ENCODE data around the gene SPIRE1. TPM values are rescaled to one million over a fixed set of nuclear protein-coding genes. Genes with fewer than 3 reads are reported as not detected.

SPIRE1 gene
- total RNA-seq, 2 experiments from 2014 or later, result 2.8 to 4.4 TPM

DNA sequence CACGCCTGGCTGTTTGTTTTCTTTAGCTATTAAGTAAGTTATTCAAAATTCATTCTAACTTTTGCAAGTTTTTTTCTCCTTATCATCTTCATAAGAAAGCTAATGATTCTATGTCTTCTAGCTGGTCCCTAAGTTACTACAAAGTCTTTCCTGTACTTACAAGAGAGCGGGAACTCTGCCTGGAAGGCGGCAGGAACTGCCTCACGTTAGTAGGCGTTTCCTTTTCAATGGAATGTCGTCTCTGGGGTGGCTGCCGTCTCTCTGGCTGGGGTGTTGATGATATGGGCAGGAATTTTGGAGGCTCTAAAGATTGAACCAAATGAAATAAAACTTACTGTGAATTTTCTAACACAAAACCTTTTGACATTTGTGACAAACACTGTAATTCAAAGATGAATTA is 194.7 kb downstream of the SPIRE1 start:
- TF ChIP-seq, protein P1, sequence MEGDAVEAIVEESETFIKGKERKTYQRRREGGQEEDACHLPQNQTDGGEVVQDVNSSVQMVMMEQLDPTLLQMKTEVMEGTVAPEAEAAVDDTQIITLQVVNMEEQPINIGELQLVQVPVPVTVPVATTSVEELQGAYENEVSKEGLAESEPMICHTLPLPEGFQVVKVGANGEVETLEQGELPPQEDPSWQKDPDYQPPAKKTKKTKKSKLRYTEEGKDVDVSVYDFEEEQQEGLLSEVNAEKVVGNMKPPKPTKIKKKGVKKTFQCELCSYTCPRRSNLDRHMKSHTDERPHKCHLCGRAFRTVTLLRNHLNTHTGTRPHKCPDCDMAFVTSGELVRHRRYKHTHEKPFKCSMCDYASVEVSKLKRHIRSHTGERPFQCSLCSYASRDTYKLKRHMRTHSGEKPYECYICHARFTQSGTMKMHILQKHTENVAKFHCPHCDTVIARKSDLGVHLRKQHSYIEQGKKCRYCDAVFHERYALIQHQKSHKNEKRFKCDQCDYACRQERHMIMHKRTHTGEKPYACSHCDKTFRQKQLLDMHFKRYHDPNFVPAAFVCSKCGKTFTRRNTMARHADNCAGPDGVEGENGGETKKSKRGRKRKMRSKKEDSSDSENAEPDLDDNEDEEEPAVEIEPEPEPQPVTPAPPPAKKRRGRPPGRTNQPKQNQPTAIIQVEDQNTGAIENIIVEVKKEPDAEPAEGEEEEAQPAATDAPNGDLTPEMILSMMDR (IDR thresholded peaks at IDR 0.05), result no peak
- Mint-ChIP-seq H3K36me3 (ENCODE audit: low read depth) (no peaks in the 10 kb centered on the region), H3K4me3 (no peak overlapping the region), H3K27ac (no peak overlapping the region), H3K27me3 (no peaks in the 10 kb centered on the region), H3K4me1 (ENCODE audit: low read depth) (no peaks in the 10 kb centered on the region), H3K9me3 (no peaks in the 10 kb centered on the region)
- intact Hi-C loops (cut with micrococcal nuclease), result no loop called here
- ChIA-PET CTCF (interaction anchor here (1.4 kb wide), 1 partner anchor 17 kb away, joined by 5 read pairs; no protein-coding TSS in a partner anchor), POLR2A (interaction anchor here (0.6 kb wide), 1 partner anchor 73 kb away, joined by 3 read pairs; no protein-coding TSS in a partner anchor)
- ATAC-seq (no peak), DNase-seq (no peak)

DNA sequence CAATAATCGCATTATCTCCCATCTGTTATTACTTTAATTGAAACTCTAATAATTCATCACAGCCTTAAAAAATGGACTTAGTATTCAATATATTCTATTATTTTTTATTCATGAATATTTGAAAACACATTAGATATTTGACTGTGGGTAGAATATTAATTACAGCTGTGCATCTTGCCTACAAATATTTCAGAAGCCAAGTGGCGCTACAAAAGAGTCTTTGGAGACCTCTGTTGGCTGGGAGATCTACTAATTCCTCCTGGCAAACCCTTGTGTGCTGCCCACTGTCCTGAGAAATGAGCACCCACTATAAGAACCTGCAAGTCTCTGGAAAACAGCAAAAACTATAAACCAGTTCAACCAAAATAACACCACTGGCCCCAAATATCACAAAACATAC is 195.7 kb downstream of the SPIRE1 start:
- intact Hi-C loops (cut with micrococcal nuclease), result no loop called here
- TF ChIP-seq, protein P1 (IDR thresholded peaks at IDR 0.05), result no peak
- H3K9me3 Mint-ChIP-seq, result no peaks in the 10 kb centered on the region
- CTCF ChIA-PET, result interaction anchor here (1.4 kb wide), 1 partner anchor 16 kb away, joined by 5 read pairs; no protein-coding TSS in a partner anchor
- DNase-seq (no peak), ATAC-seq (no peak)
- POLR2A ChIA-PET, result no interaction called here
- no peaks in the 10 kb centered on the region for H3K27me3 Mint-ChIP-seq
- H3K27ac Mint-ChIP-seq, result no peak overlapping the region
- no peak overlapping the region for H3K4me3 Mint-ChIP-seq
- H3K36me3 Mint-ChIP-seq (ENCODE audit: low read depth), result no peaks in the 10 kb centered on the region
- H3K4me1 Mint-ChIP-seq (ENCODE audit: low read depth), result no peaks in the 10 kb centered on the region

DNA sequence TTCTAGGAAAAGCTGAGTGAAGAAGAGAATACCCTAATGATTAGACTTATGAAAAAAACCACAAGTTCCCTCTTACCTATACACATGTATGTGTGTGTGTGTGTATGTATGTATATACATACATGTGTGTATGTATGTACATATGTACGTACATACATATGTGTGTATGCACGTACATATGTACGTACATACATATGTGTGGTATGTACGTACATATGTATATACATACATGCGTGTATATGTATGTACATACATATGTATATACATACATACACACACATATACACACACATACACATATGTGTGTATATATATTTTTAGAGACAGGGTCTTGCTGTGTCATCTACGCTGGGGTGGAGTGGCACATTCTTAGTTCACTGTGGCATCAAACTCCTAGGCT is 196.6 kb downstream of the SPIRE1 start:
- Mint-ChIP-seq H3K4me1 (ENCODE audit: low read depth) (no peaks in the 10 kb centered on the region), H3K4me3 (no peak overlapping the region), H3K27me3 (no peaks in the 10 kb centered on the region), H3K36me3 (ENCODE audit: low read depth) (no peaks in the 10 kb centered on the region), H3K9me3 (no peaks in the 10 kb centered on the region), H3K27ac (no peak overlapping the region)
- DNase-seq, result no peak
- POLR2A ChIA-PET, result no interaction called here
- ATAC-seq, result no peak
- TF ChIP-seq, protein P1 (IDR thresholded peaks at IDR 0.05), result no peak
- CTCF ChIA-PET, result interaction anchor here (0.6 kb wide), 1 partner anchor 205 kb away, joined by 3 read pairs; no protein-coding TSS in a partner anchor
- intact Hi-C loops (cut with micrococcal nuclease), result no loop called here

DNA sequence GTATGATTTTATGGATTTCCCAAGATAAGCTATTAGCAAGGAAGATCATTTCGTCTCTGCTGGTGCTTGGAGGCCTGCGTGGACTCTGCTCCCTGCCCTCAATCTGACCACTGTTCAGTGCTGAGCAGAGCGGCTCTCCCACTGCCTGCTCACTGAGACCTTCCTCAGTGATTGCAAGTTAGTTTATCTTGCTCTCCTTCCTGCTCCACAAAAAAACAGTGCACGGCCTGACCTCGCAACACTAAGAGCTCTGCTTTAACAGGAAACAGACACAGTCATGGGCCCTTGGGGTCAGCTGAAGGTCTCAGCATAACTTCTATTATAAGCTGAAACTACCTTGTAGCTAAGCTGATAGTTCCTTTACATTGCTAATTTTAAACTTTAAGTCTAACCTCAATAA is 197.0 kb downstream of the SPIRE1 start:
- intact Hi-C loops (cut with micrococcal nuclease), result no loop called here

DNA sequence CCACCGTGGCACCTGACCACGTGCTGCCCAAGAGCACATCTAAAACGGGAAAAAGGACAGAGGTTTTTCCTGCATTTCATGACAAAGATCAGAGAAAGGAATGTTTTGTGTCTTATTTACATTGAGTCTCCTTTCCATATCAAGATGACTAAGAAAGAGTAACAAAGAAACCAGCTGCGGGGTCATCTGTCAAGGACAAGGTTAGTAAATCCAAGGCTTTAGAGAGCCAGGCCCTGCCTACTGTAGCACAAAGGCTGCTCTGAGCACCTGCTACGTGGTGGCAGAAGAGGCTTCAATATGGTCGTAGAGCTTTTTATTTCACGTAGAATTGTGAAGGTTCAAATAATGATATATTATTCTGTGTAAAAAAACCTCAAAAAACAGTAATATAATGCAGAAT is 199.1 kb downstream of the SPIRE1 start:
- ChIA-PET POLR2A (no interaction called here), CTCF (no interaction called here)
- no peak overlapping the region for H3K4me3 Mint-ChIP-seq
- no peaks in the 10 kb centered on the region for H3K4me1 Mint-ChIP-seq (ENCODE audit: low read depth)
- TF ChIP-seq, protein P1 (IDR thresholded peaks at IDR 0.05), result no peak
- H3K9me3 Mint-ChIP-seq, result no peaks in the 10 kb centered on the region
- H3K36me3 Mint-ChIP-seq (ENCODE audit: low read depth), result no peaks in the 10 kb centered on the region
- no peak for ATAC-seq
- intact Hi-C loops (cut with micrococcal nuclease), result no loop called here
- H3K27me3 Mint-ChIP-seq, result no peaks in the 10 kb centered on the region
- no peak overlapping the region for H3K27ac Mint-ChIP-seq
- DNase-seq, result no peak

More for the DNA sequence above, 197.0 kb downstream of the SPIRE1 start:
- ChIA-PET CTCF (interaction anchor here (0.6 to 0.7 kb wide), 2 partner anchors 206 to 1150 kb away, joined by 3 read pairs; no protein-coding TSS in a partner anchor), POLR2A (no interaction called here)
- DNase-seq (no peak), ATAC-seq (no peak)
- Mint-ChIP-seq H3K4me3 (no peak overlapping the region), H3K9me3 (no peaks in the 10 kb centered on the region), H3K27ac (no peak overlapping the region), H3K4me1 (ENCODE audit: low read depth) (no peaks in the 10 kb centered on the region), H3K36me3 (ENCODE audit: low read depth) (no peaks in the 10 kb centered on the region), H3K27me3 (no peaks in the 10 kb centered on the region)
- TF ChIP-seq, protein P1 (IDR thresholded peaks at IDR 0.05), result no peak
